HepG2 (cell line): Measurements from ENCODE around the gene TTC23L. TPM values are rescaled to one million over a fixed set of nuclear protein-coding genes. Genes with fewer than 3 reads are reported as not detected.

Experiments used
- FOSL2 ChIP-seq: sonication (generic); formaldehyde crosslinking; IDR thresholded peaks from 2 replicates; pipeline ENCODE4 v1.4.0; 2020; ENCODE audit warnings: missing genetic modification reagents
- KDM3A ChIP-seq: IDR thresholded peaks from 2 replicates; pipeline ENCODE4 v1.6.1; 2018; ENCODE audit warnings: low read depth, missing compliant biosample characterization
- KMT2A ChIP-seq: sonication (generic); formaldehyde crosslinking; IDR thresholded peaks from 2 replicates; pipeline ENCODE4 v1.4.0; 2020; ENCODE audit warnings: missing genetic modification reagents
- MAF1 ChIP-seq: sonication (generic); formaldehyde crosslinking; IDR thresholded peaks from 2 replicates; pipeline ENCODE4 v1.5.0; 2020; ENCODE audit warnings: missing genetic modification reagents, borderline replicate concordance
- MLLT10 ChIP-seq: sonication (generic); formaldehyde crosslinking; IDR thresholded peaks from 2 replicates; pipeline ENCODE4 v1.4.0; 2020; ENCODE audit warnings: missing genetic modification reagents
- MTF1 ChIP-seq: sonication (generic); formaldehyde crosslinking; IDR thresholded peaks from 2 replicates; pipeline ENCODE4 v1.5.0; 2020; ENCODE audit warnings: missing genetic modification reagents
- NONO ChIP-seq, 2 experiments: fragments of 450-650 bp in 1 of 2; sonication (generic) in 1 of 2; formaldehyde crosslinking in 1 of 2; IDR thresholded peaks in 1 of 2; conservative IDR thresholded peaks in 1 of 2; 2 replicates each; pipeline versions ENCODE4 v1.6.1 to v1.8.0; 2017 to 2022; ENCODE audit warnings: mild to moderate bottlenecking in 1 of 2, missing genetic modification reagents in 1 of 2, moderate library complexity in 1 of 2
- POGZ ChIP-seq: sonication (generic); formaldehyde crosslinking; IDR thresholded peaks from 2 replicates; pipeline ENCODE4 v1.4.0; 2020; ENCODE audit warnings: mild to moderate bottlenecking, missing genetic modification reagents
- TP53 ChIP-seq: sonication (generic); formaldehyde crosslinking; conservative IDR thresholded peaks from 2 replicates; pipeline ENCODE4 v1.4.0; 2020; ENCODE audit warnings: missing genetic modification reagents
- ZBTB3 ChIP-seq: sonication (generic); formaldehyde crosslinking; IDR thresholded peaks from 2 replicates; pipeline ENCODE4 v1.4.0; 2020; ENCODE audit warnings: low read depth, mild to moderate bottlenecking, moderate library complexity, missing genetic modification reagents, borderline replicate concordance
- ZNF292 ChIP-seq: sonication (generic); formaldehyde crosslinking; IDR thresholded peaks from 2 replicates; pipeline ENCODE4 v1.8.1; 2022; ENCODE audit warnings: mild to moderate bottlenecking, low read depth, missing genetic modification reagents, borderline replicate concordance
- ZNF432 ChIP-seq: sonication (generic); formaldehyde crosslinking; IDR thresholded peaks from 2 replicates; pipeline ENCODE4 v1.5.0; 2020; ENCODE audit warnings: missing genetic modification reagents, mild to moderate bottlenecking, borderline replicate concordance
- ZNF441 ChIP-seq: sonication (generic); formaldehyde crosslinking; IDR thresholded peaks from 2 replicates; pipeline ENCODE4 v1.7.0; 2021; ENCODE audit warnings: missing genetic modification reagents, borderline replicate concordance
- ZNF558 ChIP-seq: sonication (generic); formaldehyde crosslinking; IDR thresholded peaks from 2 replicates; pipeline ENCODE4 v1.9.0; 2022; ENCODE audit warnings: mild to moderate bottlenecking, missing genetic modification reagents, borderline replicate concordance
- ZNF572 ChIP-seq: sonication (generic); formaldehyde crosslinking; IDR thresholded peaks from 2 replicates; pipeline ENCODE4 v1.5.1; 2020; ENCODE audit warnings: mild to moderate bottlenecking, missing genetic modification reagents
- ZNF790 ChIP-seq: sonication (generic); formaldehyde crosslinking; IDR thresholded peaks from 2 replicates; pipeline ENCODE4 v1.8.0; 2022; ENCODE audit warnings: missing genetic modification reagents, mild to moderate bottlenecking, borderline replicate concordance
- polyA plus RNA-seq, 8 experiments: library from polyadenylated mRNA; depleted of rRNA in 3 of 8; stranded (reverse) in 7 of 8; unstranded in 1 of 8; fragments of >200 nt; fragmentation: Illumina TruSeq in 4 of 8; extraction: Trizol in 4 of 8; gene quantifications; 2 replicates each; pipeline versions ENCODE4 v1.2.1 to v1.2.3, GENCODE V29; 2011 to 2016; ENCODE audit warnings: low read depth in 4 of 8, missing spikeins in 1 of 8, mixed read lengths in 1 of 8; ENCODE audit not compliant: insufficient read depth in 1 of 8
- total RNA-seq, 5 experiments: library from RNA; depleted of rRNA; stranded (reverse); fragments of >200 nt; fragmentation: Illumina TruSeq; extraction: Trizol; gene quantifications; 2 replicates each; pipeline ENCODE4 v1.2.3, GENCODE V29; 2016; ENCODE audit warnings: low read depth in 1 of 5
- TF ChIP-seq, protein P1 (sequence below): sonication (generic); formaldehyde crosslinking; IDR thresholded peaks from 2 replicates; pipeline ENCODE4 v1.5.0; 2020; ENCODE audit warnings: missing genetic modification reagents
- TF ChIP-seq, protein P2 (sequence below): sonication (generic); formaldehyde crosslinking; IDR thresholded peaks from 2 replicates; pipeline ENCODE4 v1.4.0; 2020; ENCODE audit warnings: mild to moderate bottlenecking, missing genetic modification reagents
- TF ChIP-seq, protein P3 (sequence below): IDR thresholded peaks from 2 replicates; pipeline ENCODE4 v1.6.1; 2016; ENCODE audit warnings: low read depth
- TF ChIP-seq, protein P4 (sequence below): IDR thresholded peaks from 2 replicates; pipeline ENCODE4 v1.6.1; 2012; ENCODE audit warnings: low read depth, low read length, improper control_type of control experiment
- TF ChIP-seq, protein P5 (sequence below): IDR thresholded peaks from 2 replicates; pipeline ENCODE4 v1.6.1; 2016; ENCODE audit warnings: missing compliant biosample characterization, missing genetic modification reagents, borderline replicate concordance

Gene TTC23L
- total and polyA plus RNA-seq, 2 of the 13 experiments (the other 11 are each of a cell fraction or from before 2014, with no cell fraction given) = 0.37 to 1.4 TPM

DNA sequence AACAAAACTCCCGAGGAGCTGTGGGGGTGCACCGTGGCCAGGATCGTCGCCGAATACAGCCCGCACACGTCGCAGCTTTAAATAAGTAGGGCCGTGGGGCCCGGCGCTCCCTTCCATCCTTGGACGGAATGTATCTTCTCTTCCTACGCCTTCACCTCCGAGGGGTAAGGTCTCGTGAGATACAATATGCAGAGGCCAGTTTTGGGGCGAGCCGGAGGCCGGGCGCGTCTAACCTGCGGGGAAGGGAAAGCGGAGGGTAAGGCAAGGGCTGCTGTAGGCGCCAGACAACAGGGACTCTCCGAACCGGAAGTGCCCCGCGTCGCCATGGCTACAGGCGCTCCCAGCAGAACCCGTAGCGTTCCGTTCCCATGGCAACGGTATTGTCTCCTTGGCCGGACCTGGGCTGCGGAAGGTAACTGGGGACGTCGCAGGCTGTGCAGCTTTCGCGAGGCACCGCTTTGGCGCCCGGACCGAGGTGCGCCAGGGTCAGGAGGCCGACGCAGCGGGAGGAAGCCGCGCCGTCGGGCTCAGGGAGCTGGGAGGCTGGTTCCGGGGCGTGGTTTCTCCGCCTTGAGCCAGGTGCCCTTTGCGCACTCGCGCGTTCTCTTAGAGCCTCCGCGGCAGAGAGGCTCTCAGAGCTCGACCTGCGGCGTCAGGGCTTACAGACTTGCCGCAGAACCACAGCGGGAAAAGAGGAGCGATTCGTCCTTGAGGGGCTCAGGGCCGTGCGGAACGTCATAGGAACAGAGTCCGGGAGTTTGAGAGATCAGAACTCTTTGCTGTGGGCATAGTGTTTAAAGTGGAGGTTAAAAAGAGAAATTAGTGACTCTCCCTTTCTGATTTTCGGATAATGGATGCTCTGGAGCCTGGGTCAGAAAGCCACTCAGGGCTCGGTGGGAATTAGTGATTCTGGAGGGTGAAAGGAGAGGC lies at the start of gene TTC23L (continued):
- TF ChIP-seq, protein P1, sequence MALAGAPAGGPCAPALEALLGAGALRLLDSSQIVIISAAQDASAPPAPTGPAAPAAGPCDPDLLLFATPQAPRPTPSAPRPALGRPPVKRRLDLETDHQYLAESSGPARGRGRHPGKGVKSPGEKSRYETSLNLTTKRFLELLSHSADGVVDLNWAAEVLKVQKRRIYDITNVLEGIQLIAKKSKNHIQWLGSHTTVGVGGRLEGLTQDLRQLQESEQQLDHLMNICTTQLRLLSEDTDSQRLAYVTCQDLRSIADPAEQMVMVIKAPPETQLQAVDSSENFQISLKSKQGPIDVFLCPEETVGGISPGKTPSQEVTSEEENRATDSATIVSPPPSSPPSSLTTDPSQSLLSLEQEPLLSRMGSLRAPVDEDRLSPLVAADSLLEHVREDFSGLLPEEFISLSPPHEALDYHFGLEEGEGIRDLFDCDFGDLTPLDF (CRISPR knock-in tag) = peak; percentile 91
- TF ChIP-seq ZNF441 (peak; percentile 80; the same call in 1 of the 2 replicates), TP53 (CRISPR knock-in tag) (no peak), FOSL2 (peak; percentile 6; the same call in 1 of the 2 replicates), MLLT10 (no peak), NONO (IDR thresholded peaks at IDR 0.05) (no peak), NONO (CRISPR knock-in tag; conservative IDR thresholded peaks at IDR 0.05) (peak; percentile 93), ZNF432 (CRISPR knock-in tag) (no peak), KMT2A (peak; percentile 92), ZNF790 (CRISPR knock-in tag) (no peak), ZBTB3 (CRISPR knock-in tag) (0 out of 2 replicates have a peak, but pooled peaks have one; percentile 68), KDM3A (CRISPR knock-in tag) (peak; percentile 91), MAF1 (0 out of 2 replicates have a peak, but pooled peaks have one; percentile 57), POGZ (CRISPR knock-in tag) (peak; percentile 95), ZNF292 (peak; percentile 96), MTF1 (CRISPR knock-in tag) (no peak), ZNF558 (CRISPR knock-in tag) (peak; percentile 77; the same call in 1 of the 2 replicates), ZNF572 (no peak)
- TF ChIP-seq, protein P2, sequence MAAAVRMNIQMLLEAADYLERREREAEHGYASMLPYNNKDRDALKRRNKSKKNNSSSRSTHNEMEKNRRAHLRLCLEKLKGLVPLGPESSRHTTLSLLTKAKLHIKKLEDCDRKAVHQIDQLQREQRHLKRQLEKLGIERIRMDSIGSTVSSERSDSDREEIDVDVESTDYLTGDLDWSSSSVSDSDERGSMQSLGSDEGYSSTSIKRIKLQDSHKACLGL = peak; percentile 89
- TF ChIP-seq, protein P3, sequence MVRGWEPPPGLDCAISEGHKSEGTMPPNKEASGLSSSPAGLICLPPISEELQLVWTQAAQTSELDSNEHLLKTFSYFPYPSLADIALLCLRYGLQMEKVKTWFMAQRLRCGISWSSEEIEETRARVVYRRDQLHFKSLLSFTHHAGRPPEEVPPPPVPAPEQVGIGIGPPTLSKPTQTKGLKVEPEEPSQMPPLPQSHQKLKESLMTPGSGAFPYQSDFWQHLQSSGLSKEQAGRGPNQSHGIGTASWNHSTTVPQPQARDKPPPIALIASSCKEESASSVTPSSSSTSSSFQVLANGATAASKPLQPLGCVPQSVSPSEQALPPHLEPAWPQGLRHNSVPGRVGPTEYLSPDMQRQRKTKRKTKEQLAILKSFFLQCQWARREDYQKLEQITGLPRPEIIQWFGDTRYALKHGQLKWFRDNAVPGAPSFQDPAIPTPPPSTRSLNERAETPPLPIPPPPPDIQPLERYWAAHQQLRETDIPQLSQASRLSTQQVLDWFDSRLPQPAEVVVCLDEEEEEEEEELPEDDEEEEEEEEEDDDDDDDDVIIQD (CRISPR knock-in tag) = peak; percentile 55; the same call in 1 of the 2 replicates
- TF ChIP-seq, protein P4, sequence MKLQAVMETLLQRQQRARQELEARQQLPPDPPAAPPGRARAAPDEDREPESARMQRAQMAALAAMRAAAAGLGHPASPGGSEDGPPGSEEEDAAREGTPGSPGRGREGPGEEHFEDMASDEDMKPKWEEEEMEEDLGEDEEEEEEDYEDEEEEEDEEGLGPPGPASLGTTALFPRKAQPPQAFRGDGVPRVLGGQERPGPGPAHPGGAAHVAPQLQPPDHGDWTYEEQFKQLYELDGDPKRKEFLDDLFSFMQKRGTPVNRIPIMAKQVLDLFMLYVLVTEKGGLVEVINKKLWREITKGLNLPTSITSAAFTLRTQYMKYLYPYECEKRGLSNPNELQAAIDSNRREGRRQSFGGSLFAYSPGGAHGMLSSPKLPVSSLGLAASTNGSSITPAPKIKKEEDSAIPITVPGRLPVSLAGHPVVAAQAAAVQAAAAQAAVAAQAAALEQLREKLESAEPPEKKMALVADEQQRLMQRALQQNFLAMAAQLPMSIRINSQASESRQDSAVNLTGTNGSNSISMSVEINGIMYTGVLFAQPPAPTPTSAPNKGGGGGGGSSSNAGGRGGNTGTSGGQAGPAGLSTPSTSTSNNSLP = 0 out of 2 replicates have a peak, but pooled peaks have one; percentile 17
- TF ChIP-seq, protein P5, sequence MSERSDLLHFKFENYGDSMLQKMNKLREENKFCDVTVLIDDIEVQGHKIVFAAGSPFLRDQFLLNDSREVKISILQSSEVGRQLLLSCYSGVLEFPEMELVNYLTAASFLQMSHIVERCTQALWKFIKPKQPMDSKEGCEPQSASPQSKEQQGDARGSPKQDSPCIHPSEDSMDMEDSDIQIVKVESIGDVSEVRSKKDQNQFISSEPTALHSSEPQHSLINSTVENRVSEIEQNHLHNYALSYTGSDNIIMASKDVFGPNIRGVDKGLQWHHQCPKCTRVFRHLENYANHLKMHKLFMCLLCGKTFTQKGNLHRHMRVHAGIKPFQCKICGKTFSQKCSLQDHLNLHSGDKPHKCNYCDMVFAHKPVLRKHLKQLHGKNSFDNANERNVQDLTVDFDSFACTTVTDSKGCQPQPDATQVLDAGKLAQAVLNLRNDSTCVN = peak; percentile 28
